Body of pancreas (tissue), 4 donors: ENCODE results near the gene C1orf167.

ENCODE experiments used
- POLR2A ChIP-seq, 3 donors: fragments of 450-650 bp; IDR thresholded peaks; one replicate each; pipeline ENCODE4 v1.6.1; 2016; ENCODE audit warnings: antibody characterized with exemption in 3 of 3, mild to moderate bottlenecking in 2 of 3
- TF ChIP-seq, protein P1 (sequence below), 7 experiments: fragments of 450-650 bp in 4 of 7; fragments of 200-600 bp in 3 of 7; sonication (generic) in 3 of 7; IDR thresholded peaks; one replicate each; pipeline ENCODE4 v1.5.1; 2016 to 2019; ENCODE audit warnings: antibody characterized with exemption in 7 of 7

DNA sequence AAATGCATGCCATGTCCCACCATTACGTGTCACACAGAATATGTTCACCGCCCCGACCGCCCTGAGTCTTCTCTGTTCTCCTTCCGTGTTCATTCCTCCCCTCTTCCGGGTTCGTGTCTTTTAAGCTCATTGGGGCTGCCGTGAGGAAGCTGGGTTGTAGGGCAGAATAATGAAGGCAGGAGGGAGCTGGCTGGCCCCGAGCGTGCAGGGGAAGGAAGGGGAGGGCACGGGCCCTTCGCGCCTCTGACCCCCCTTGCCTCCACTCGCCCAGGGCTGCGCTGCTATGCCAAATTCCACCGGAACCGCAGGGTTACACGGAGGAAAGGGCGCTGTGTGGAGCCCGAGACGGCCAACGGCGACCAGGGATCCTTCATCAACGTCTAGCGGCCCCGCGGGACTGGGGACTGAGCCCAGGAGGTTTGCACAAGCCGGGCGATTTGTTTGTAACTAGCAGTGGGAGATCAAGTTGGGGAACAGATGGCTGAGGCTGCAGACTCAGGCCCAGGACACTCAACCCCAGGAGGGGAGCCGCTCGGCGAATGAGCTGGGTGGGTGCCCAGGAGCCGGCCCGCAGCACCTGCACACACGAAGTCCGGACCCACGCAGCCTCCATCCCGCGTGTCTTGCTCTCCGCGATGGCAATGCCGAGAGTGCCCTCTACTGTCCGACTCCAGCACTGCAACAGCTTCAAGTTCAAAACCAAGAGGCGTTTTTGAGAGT lies 42.5 kb upstream of the C1orf167 start:
- TF ChIP-seq, protein P1, sequence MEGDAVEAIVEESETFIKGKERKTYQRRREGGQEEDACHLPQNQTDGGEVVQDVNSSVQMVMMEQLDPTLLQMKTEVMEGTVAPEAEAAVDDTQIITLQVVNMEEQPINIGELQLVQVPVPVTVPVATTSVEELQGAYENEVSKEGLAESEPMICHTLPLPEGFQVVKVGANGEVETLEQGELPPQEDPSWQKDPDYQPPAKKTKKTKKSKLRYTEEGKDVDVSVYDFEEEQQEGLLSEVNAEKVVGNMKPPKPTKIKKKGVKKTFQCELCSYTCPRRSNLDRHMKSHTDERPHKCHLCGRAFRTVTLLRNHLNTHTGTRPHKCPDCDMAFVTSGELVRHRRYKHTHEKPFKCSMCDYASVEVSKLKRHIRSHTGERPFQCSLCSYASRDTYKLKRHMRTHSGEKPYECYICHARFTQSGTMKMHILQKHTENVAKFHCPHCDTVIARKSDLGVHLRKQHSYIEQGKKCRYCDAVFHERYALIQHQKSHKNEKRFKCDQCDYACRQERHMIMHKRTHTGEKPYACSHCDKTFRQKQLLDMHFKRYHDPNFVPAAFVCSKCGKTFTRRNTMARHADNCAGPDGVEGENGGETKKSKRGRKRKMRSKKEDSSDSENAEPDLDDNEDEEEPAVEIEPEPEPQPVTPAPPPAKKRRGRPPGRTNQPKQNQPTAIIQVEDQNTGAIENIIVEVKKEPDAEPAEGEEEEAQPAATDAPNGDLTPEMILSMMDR (IDR thresholded peaks at IDR 0.05), result peak; percentile 88 to 96 (median 95)
- peak in 2 of 3 donors; percentile 6 to 28 for TF ChIP-seq POLR2A (IDR thresholded peaks at IDR 0.05)
